ENCODE measurements around the gene SLC26A3.
A peak's percentile ranks its signal among the peaks of the same experiment; 100 is the strongest.

GRCh38 chr7:107743567-107744344 lies 59.3 kb downstream of the SLC26A3 start, which contains the start of gene CBLL1:
- TF ChIP-seq CTCF (conservative IDR thresholded peaks at IDR 0.05; ENCODE audit: low read depth, low read length), result peak; percentile 76
- TF ChIP-seq EZH2 (IDR thresholded peaks at IDR 0.05; ENCODE audit: low read length, unreplicated experiment), result no peak

All from PC-3 (cell line).